SU-DHL-6 (cell line): ENCODE measurements around the gene GLG1.

Experiments
- EZH2phosphoT487 ChIP-seq: fragments of 200-600 bp; sonication (generic), shearing (Covaris generic); conservative IDR thresholded peaks from 2 replicates; pipeline ENCODE4 v1.6.1; 2018; ENCODE audit warnings: mild to moderate bottlenecking, antibody characterized with exemption, low read length, moderate library complexity, mixed read lengths
- TF ChIP-seq, protein P1 (sequence below): fragments of 200-600 bp; sonication (generic); IDR thresholded peaks from one replicate; pipeline ENCODE4 v1.5.1; 2017; ENCODE audit warnings: antibody characterized with exemption, mild to moderate bottlenecking, low read length, moderate library complexity; ENCODE audit not compliant: insufficient read depth, poor library complexity, severe bottlenecking

DNA sequence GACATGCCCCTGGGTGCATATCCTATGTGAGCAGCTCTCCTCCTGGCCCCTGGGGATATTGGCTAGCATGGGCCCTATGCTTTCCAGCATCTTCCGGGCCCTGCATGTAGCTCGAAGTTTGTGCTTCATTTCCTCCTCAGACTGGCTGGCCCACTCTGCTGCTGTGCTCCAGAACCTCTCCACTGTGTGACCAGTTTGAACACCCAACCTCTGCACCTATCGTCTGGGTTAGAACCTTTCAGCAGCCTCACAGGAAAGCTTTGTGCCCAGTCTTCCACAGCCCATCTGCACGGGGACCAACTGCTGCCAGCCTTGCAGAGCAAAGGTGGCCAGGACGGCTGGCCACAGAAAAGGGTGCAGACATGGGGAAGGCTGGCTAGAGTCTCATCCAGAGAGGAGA is 175.4 kb downstream of the GLG1 start:
- TF ChIP-seq EZH2phosphoT487, result no peak
- TF ChIP-seq, protein P1, sequence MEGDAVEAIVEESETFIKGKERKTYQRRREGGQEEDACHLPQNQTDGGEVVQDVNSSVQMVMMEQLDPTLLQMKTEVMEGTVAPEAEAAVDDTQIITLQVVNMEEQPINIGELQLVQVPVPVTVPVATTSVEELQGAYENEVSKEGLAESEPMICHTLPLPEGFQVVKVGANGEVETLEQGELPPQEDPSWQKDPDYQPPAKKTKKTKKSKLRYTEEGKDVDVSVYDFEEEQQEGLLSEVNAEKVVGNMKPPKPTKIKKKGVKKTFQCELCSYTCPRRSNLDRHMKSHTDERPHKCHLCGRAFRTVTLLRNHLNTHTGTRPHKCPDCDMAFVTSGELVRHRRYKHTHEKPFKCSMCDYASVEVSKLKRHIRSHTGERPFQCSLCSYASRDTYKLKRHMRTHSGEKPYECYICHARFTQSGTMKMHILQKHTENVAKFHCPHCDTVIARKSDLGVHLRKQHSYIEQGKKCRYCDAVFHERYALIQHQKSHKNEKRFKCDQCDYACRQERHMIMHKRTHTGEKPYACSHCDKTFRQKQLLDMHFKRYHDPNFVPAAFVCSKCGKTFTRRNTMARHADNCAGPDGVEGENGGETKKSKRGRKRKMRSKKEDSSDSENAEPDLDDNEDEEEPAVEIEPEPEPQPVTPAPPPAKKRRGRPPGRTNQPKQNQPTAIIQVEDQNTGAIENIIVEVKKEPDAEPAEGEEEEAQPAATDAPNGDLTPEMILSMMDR, result no peak
